Suprapubic skin (tissue), 4 donors: Measurements from ENCODE around the gene RALA.

Experiments used
- EP300 ChIP-seq: sonication (generic); formaldehyde crosslinking; IDR thresholded peaks from one replicate; pipeline ENCODE4 v1.6.1; 2017; ENCODE audit warnings: antibody characterized with exemption
- POLR2A ChIP-seq, 2 donors: fragments of 450-650 bp; IDR thresholded peaks; one replicate each; pipeline ENCODE4 v1.6.1; 2017; ENCODE audit warnings: antibody characterized with exemption in 2 of 2, mild to moderate bottlenecking in 2 of 2, moderate library complexity in 2 of 2
- POLR2AphosphoS5 ChIP-seq, 3 donors: sonication (generic); formaldehyde crosslinking; IDR thresholded peaks; one replicate each; pipeline ENCODE4 v1.6.1; 2017; ENCODE audit warnings: antibody characterized with exemption in 3 of 3
- TF ChIP-seq, protein P1 (sequence below), 2 donors: fragments of 200-600 bp in 1 of 2; fragments of 450-650 bp in 1 of 2; sonication (generic) in 1 of 2; IDR thresholded peaks; one replicate each; pipeline ENCODE4 v1.5.1; 2016 to 2019; ENCODE audit warnings: antibody characterized with exemption in 2 of 2, mild to moderate bottlenecking in 1 of 2, moderate library complexity in 1 of 2

DNA sequence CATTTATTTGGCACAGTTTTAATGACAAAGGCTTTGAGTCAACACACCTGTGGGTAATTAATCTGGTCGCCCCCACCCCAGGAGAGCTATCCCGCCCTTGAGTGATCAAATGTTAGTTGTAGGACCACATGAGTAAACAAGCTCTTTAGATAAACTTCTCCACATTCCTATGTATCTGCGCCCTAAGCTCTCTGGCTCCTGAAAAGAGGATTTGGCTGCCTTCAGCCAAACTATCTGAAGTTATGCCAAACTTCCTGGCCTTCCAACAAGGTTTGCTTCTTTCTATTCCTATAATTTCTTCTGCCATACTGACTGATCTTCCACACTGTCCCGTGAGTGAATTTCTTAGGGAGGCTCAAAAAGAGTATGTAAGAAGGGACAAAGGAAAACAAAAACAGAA lies 134.2 kb downstream of the RALA start:
- TF ChIP-seq EP300 = no peak
- no peak for TF ChIP-seq POLR2A (IDR thresholded peaks at IDR 0.05)
- TF ChIP-seq, protein P1, sequence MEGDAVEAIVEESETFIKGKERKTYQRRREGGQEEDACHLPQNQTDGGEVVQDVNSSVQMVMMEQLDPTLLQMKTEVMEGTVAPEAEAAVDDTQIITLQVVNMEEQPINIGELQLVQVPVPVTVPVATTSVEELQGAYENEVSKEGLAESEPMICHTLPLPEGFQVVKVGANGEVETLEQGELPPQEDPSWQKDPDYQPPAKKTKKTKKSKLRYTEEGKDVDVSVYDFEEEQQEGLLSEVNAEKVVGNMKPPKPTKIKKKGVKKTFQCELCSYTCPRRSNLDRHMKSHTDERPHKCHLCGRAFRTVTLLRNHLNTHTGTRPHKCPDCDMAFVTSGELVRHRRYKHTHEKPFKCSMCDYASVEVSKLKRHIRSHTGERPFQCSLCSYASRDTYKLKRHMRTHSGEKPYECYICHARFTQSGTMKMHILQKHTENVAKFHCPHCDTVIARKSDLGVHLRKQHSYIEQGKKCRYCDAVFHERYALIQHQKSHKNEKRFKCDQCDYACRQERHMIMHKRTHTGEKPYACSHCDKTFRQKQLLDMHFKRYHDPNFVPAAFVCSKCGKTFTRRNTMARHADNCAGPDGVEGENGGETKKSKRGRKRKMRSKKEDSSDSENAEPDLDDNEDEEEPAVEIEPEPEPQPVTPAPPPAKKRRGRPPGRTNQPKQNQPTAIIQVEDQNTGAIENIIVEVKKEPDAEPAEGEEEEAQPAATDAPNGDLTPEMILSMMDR (IDR thresholded peaks at IDR 0.05) = no peak
- TF ChIP-seq POLR2AphosphoS5 (IDR thresholded peaks at IDR 0.05) = no peak
